SK-N-SH treated with all-trans-retinoic acid at 6 μM for 48 hours (cell line): ENCODE results near the gene LCE3E.

Experiments
- ARNTL ChIP-seq: fragments of 450-650 bp; formaldehyde crosslinking; IDR thresholded peaks from 2 replicates; pipeline ENCODE4 v1.5.0; 2020; ENCODE audit warnings: low read depth, mild to moderate bottlenecking, moderate library complexity, borderline replicate concordance
- CREB5 ChIP-seq: fragments of 250-450 bp; sonication (Bioruptor Pico); IDR thresholded peaks from 2 replicates; pipeline ENCODE4 v1.5.1; 2020; ENCODE audit warnings: low read depth, mild to moderate bottlenecking, moderate library complexity
- POU6F1 ChIP-seq: fragments of 250-450 bp; sonication (Bioruptor Pico); IDR thresholded peaks from 2 replicates; pipeline ENCODE4 v1.8.0; 2021; ENCODE audit warnings: low read depth, mild to moderate bottlenecking, moderate library complexity, borderline replicate concordance
- TOX ChIP-seq: fragments of 250-450 bp; sonication (Bioruptor Pico); IDR thresholded peaks from 2 replicates; pipeline ENCODE4 v1.8.0; 2021; ENCODE audit warnings: mild to moderate bottlenecking, moderate library complexity, borderline replicate concordance
- TSHZ2 ChIP-seq: fragments of 250-450 bp; sonication (Bioruptor Pico); IDR thresholded peaks from 2 replicates; pipeline ENCODE4 v1.5.0; 2020; ENCODE audit warnings: mild to moderate bottlenecking, moderate library complexity
- ZFP3 ChIP-seq: fragments of 250-450 bp; sonication (Bioruptor Pico); IDR thresholded peaks from 2 replicates; pipeline ENCODE4 v1.5.0; 2020; ENCODE audit warnings: mild to moderate bottlenecking, moderate library complexity

GRCh38 chr1:152582647-152583046 lies 16.1 kb upstream of the LCE3E start:
- no peak for TF ChIP-seq CREB5
- no peak for TF ChIP-seq ARNTL (CRISPR knock-in tag)
- no peak for TF ChIP-seq TSHZ2 (CRISPR knock-in tag)
- no peak for TF ChIP-seq ZFP3
- no peak for TF ChIP-seq POU6F1
- TF ChIP-seq TOX (CRISPR knock-in tag), result no peak
